B cell (primary cell): ENCODE measurements around the gene PIK3R1. TPM values are rescaled to one million over a fixed set of nuclear protein-coding genes. Genes with fewer than 3 reads are reported as not detected.
A peak's percentile ranks its signal among the peaks of the same experiment; 100 is the strongest.

Source experiments
- ATAC-seq: fragments of 200-7000 bp; cut with Tn5 transposase; one replicate; pipeline ENCODE4 v1.10.0; 2021; ENCODE audit warnings: low read depth, mild to moderate bottlenecking, moderate number of reproducible peaks, moderate library complexity
- CTCF ChIA-PET: fragments of 350-600 bp; sonication (Branson Sonifier 250); formaldehyde crosslinking; loops from one replicate; lab custom pipeline; 2021; ENCODE audit warnings: antibody characterized with exemption, inconsistent platforms; lab: Charles Lee
- POLR2A ChIA-PET: fragments of 350-600 bp; sonication (Branson Sonifier 250); formaldehyde crosslinking; loops from one replicate; lab custom pipeline; 2021; ENCODE audit warnings: antibody characterized with exemption; lab: Charles Lee
- DNase-seq: peaks from one replicate; pipeline ENCODE4 v3.0.0; 2013
- H2AFZ ChIP-seq: 2 replicates; pipeline ENCODE4 v1.6.1; 2012; ENCODE audit warnings: mild to moderate bottlenecking, low read depth, low read length; ENCODE audit not compliant: insufficient read depth, poor library complexity, severe bottlenecking
- H3K27ac ChIP-seq, 2 donors: 1 replicate in 1 of 2; 2 replicates in 1 of 2; pipeline ENCODE4 v1.5.1; 2012 to 2013; ENCODE audit warnings: low read length in 2 of 2, mild to moderate bottlenecking in 2 of 2, moderate library complexity in 1 of 2
- H3K27me3 ChIP-seq, 4 experiments: fragments of 200-600 bp in 1 of 4; sonication (generic) in 1 of 4; replicated peaks in 1 of 4; 1 replicate in 2 of 4; 2 replicates in 2 of 4; pipeline versions ENCODE4 v1.6.1 to v1.7.0; 2013 to 2016; ENCODE audit warnings: low read length in 3 of 4, mild to moderate bottlenecking in 2 of 4, mixed read lengths in 1 of 4, moderate library complexity in 1 of 4; ENCODE audit not compliant: insufficient read depth in 4 of 4, control insufficient read depth in 3 of 4; ENCODE audit errors: control extremely low read depth in 1 of 4
- H3K36me3 ChIP-seq, 2 experiments: replicated peaks in 1 of 2; 1 replicate in 1 of 2; 2 replicates in 1 of 2; pipeline versions ENCODE4 v1.6.1 to v1.7.1; 2013; ENCODE audit warnings: low read length in 1 of 2; ENCODE audit not compliant: insufficient read depth in 2 of 2, control insufficient read depth in 1 of 2; ENCODE audit errors: control extremely low read depth in 1 of 2, extremely low read depth in 1 of 2
- H3K4me1 ChIP-seq, 2 donors: fragments of 200-600 bp in 1 of 2; sonication (generic) in 1 of 2; 1 replicate in 1 of 2; 2 replicates in 1 of 2; pipeline versions ENCODE4 v1.5.1 to v1.6.1; 2013 to 2017; ENCODE audit warnings: low read length in 2 of 2; ENCODE audit not compliant: control insufficient read depth in 2 of 2, insufficient read depth in 2 of 2
- H3K4me2 ChIP-seq: replicated peaks from 2 replicates; pipeline ENCODE3; 2012; ENCODE audit warnings: mild to moderate bottlenecking, low read depth, low read length; ENCODE audit not compliant: poor library complexity, severe bottlenecking
- H3K4me3 ChIP-seq, 5 experiments: fragments of 200-600 bp in 1 of 5; sonication (generic) in 1 of 5; 1 replicate in 3 of 5; 2 replicates in 2 of 5; pipeline versions ENCODE4 v1.5.1 to v1.7.0; 2011 to 2016; ENCODE audit warnings: low read length in 4 of 5, mild to moderate bottlenecking in 4 of 5, low read depth in 2 of 5, control low read depth in 1 of 5, moderate library complexity in 1 of 5; ENCODE audit not compliant: insufficient read depth in 1 of 5; ENCODE audit errors: control extremely low read depth in 1 of 5, extremely low read depth in 1 of 5
- H3K79me2 ChIP-seq: fragments of 200-600 bp; sonication (generic); one replicate; pipeline ENCODE4 v1.6.0; 2016; ENCODE audit warnings: low read length; ENCODE audit not compliant: control insufficient read depth, insufficient read depth
- H3K9ac ChIP-seq: fragments of 200-600 bp; sonication (generic); 2 replicates; pipeline ENCODE4 v1.6.1; 2017; ENCODE audit warnings: mild to moderate bottlenecking, low read length, moderate library complexity
- H3K9me3 ChIP-seq, 3 donors: one replicate each; pipeline versions ENCODE4 v1.6.1 to v1.7.1; 2013; ENCODE audit warnings: low read length in 2 of 3; ENCODE audit not compliant: control insufficient read depth in 2 of 3, insufficient read depth in 1 of 3; ENCODE audit errors: control extremely low read depth in 1 of 3
- H4K20me1 ChIP-seq: 2 replicates; pipeline ENCODE4 v1.6.0; 2012; ENCODE audit warnings: mild to moderate bottlenecking, low read length; ENCODE audit not compliant: insufficient read depth, control insufficient read depth, poor library complexity, severe bottlenecking
- H3K27ac Mint-ChIP-seq: one replicate; pipeline ENCODE4 v1.8.0; 2021; ENCODE audit warnings: mixed read lengths
- H3K27me3 Mint-ChIP-seq: one replicate; pipeline ENCODE4 v1.8.0; 2021; ENCODE audit warnings: mixed read lengths
- H3K4me1 Mint-ChIP-seq: one replicate; pipeline ENCODE4 v1.8.0; 2021; ENCODE audit warnings: mixed read lengths
- H3K4me3 Mint-ChIP-seq: one replicate; pipeline ENCODE4 v1.8.0; 2021; ENCODE audit warnings: mixed read lengths
- H3K9me3 Mint-ChIP-seq: one replicate; pipeline ENCODE4 v1.8.0; 2022; ENCODE audit warnings: mixed read lengths; ENCODE audit not compliant: insufficient read depth
- CTCF ChIP-seq: fragments of 200-600 bp; IDR thresholded peaks from one replicate; pipeline ENCODE4 v1.8.0; 2022; ENCODE audit warnings: antibody characterized with exemption, mild to moderate bottlenecking
- EZH2 ChIP-seq: IDR thresholded peaks from 2 replicates; pipeline ENCODE4 v1.6.1; 2012; ENCODE audit warnings: borderline replicate concordance, low read depth, mild to moderate bottlenecking, moderate library complexity, low read length; ENCODE audit not compliant: insufficient read depth, poor library complexity, severe bottlenecking
- WGBS: methylation state at CpG from one replicate; pipeline ENCODE4 v1.1.5; 2013; ENCODE audit warnings: missing lambda C conversion rate; ENCODE audit not compliant: insufficient coverage; 5-methylcytosine and 5-hydroxymethylcytosine counted together
- intact Hi-C: fragments of 100-400 bp; cut with micrococcal nuclease; formaldehyde crosslinking; loops from one replicate; pipeline ENCODE4 v1.10.0; 2022
- polyA plus RNA-seq: library from polyadenylated mRNA; depleted of rRNA; stranded (reverse); fragments of >200 nt; gene quantifications from 2 replicates; pipeline ENCODE4 v1.2.3, GENCODE V29; 2012
- total RNA-seq, 2 donors: library from RNA; stranded (reverse); fragments of 120-200 nt in 1 of 2; gene quantifications; 1 replicate in 1 of 2; 2 replicates in 1 of 2; pipeline versions ENCODE4 v1.2.3 to v1.2.4, GENCODE V29; 2013 to 2022

The PIK3R1 gene
- total and polyA plus RNA-seq, 2 donors (not counting 1 experiment from before 2014, with no cell fraction given) = 5.6 to 63.8 TPM

DNA sequence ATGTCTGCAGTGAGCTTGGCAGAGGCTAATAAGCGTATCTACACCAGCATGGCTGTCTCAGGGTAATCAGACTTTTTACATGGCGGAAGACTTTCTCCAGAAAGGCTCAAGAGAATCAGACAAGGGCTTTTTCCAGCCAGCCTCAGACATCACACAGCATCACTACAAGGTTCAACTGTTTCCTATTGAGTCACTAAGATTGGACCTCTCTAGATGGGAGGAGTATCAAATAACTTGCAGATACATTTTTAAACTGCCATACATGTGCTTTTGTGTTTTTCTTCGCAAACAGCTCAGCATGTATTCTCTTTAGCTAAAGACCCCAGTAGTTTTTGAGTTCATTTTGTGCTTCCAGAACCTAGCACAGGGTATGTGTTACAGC, 22.9 kb upstream of the PIK3R1 start:
- intact Hi-C loops = loop anchor here (10.0 kb wide), 1 partner anchor 52 kb away; no protein-coding TSS in a partner anchor
- no peak overlapping the region for H3K4me2 ChIP-seq
- no peak overlapping the region for H3K27ac Mint-ChIP-seq
- peaks cover 20 to 26% of the 10 kb centered on the region in 2 donors for H3K4me1 ChIP-seq
- H4K20me1 ChIP-seq = no peaks in the 10 kb centered on the region
- ATAC-seq = no peak
- no peaks in the 10 kb centered on the region for H3K27me3 ChIP-seq
- no peak for DNase-seq
- no peaks in the 10 kb centered on the region for H3K27me3 Mint-ChIP-seq
- no peak overlapping the region for H3K4me3 Mint-ChIP-seq
- H3K4me1 Mint-ChIP-seq = peaks cover 34% of the 10 kb centered on the region
- no peak overlapping the region for H3K27ac ChIP-seq
- no peak for TF ChIP-seq EZH2
- no peak for TF ChIP-seq CTCF
- no peaks in the 10 kb centered on the region for H3K36me3 ChIP-seq
- POLR2A ChIA-PET = no interaction called here
- no peak overlapping the region for H3K4me3 ChIP-seq
- CTCF ChIA-PET = interaction anchor here (0.6 kb wide), 1 partner anchor 1142 kb away, joined by 3 read pairs; no protein-coding TSS in a partner anchor
- H3K9ac ChIP-seq = no peak overlapping the region
- no peaks in the 10 kb centered on the region for H3K79me2 ChIP-seq
- H2AFZ ChIP-seq = no peak overlapping the region
- WGBS = 97% methylated on average over 3 of the region's 3 CpGs
- H3K9me3 ChIP-seq = no peaks in the 10 kb centered on the region
- no peaks in the 10 kb centered on the region for H3K9me3 Mint-ChIP-seq

GRCh38 chr5:68193481-68194036, 22.0 kb upstream of the PIK3R1 start:
- no peak for TF ChIP-seq EZH2
- TF ChIP-seq CTCF = no peak
- DNase-seq (no peak), ATAC-seq (no peak)
- H3K4me3 Mint-ChIP-seq = no peak overlapping the region
- Histone ChIP-seq H3K27ac (peak overlapping the region in 1 of 2 donors; percentile 14), H3K27me3 (no peaks in the 10 kb centered on the region), H3K4me1 (peaks cover 20 to 26% of the 10 kb centered on the region in 2 donors), H3K4me2 (peak overlapping the region; percentile 2), H3K79me2 (no peaks in the 10 kb centered on the region), H3K36me3 (no peaks in the 10 kb centered on the region), H2AFZ (no peak overlapping the region), H4K20me1 (no peaks in the 10 kb centered on the region), H3K9ac (no peak overlapping the region), H3K9me3 (no peaks in the 10 kb centered on the region), H3K4me3 (no peak overlapping the region)
- intact Hi-C loops = loop anchor here (10.0 kb wide), 1 partner anchor 51 kb away; no protein-coding TSS in a partner anchor
- H3K9me3 Mint-ChIP-seq = no peaks in the 10 kb centered on the region
- H3K4me1 Mint-ChIP-seq = peaks cover 39% of the 10 kb centered on the region
- ChIA-PET CTCF (interaction anchor here (0.6 kb wide), 2 partner anchors 17 to 53 kb away, joined by 3 read pairs; no protein-coding TSS in a partner anchor), POLR2A (interaction anchor here (0.7 kb wide), 1 partner anchor 22 kb away, joined by 4 read pairs; the partner anchor contains the start of gene PIK3R1)
- WGBS = no CpG with 5 or more reads among the region's 3 CpGs
- peak overlapping the region; percentile 22 for H3K27ac Mint-ChIP-seq
- H3K27me3 Mint-ChIP-seq = no peaks in the 10 kb centered on the region
